Natural killer cell (primary cell): ENCODE results near the gene CUEDC1. TPM values are rescaled to one million over a fixed set of nuclear protein-coding genes. Genes with fewer than 3 reads are reported as not detected.

Experiments
- ATAC-seq, 3 donors: fragments of 150-1000 bp in 2 of 3; fragments of 200-7000 bp in 1 of 3; cut with Tn5 transposase; 1 replicate in 1 of 3; 2 replicates in 2 of 3; pipeline ENCODE4 v1.10.0; 2021; ENCODE audit warnings: mild to moderate bottlenecking in 2 of 3, moderate library complexity in 2 of 3
- DNase-seq, 2 donors: peaks; one replicate each; pipeline versions ENCODE4 v3.0.0 to v3.0.0-alpha.2; 2013 to 2021; ENCODE audit warnings: mixed read lengths in 1 of 2
- H3K27ac ChIP-seq: one replicate; pipeline ENCODE4 v1.5.1; 2013; ENCODE audit warnings: mild to moderate bottlenecking, low read length
- H3K27me3 ChIP-seq: one replicate; pipeline ENCODE4 v1.6.1; 2013; ENCODE audit warnings: low read length; ENCODE audit not compliant: control insufficient read depth, insufficient read depth
- H3K36me3 ChIP-seq: one replicate; pipeline ENCODE4 v1.6.1; 2013; ENCODE audit warnings: low read length; ENCODE audit not compliant: control insufficient read depth, insufficient read depth
- H3K4me1 ChIP-seq: one replicate; pipeline ENCODE4 v1.6.1; 2013; ENCODE audit warnings: low read length; ENCODE audit not compliant: control insufficient read depth, insufficient read depth
- H3K4me3 ChIP-seq: one replicate; pipeline ENCODE4 v1.5.1; 2013; ENCODE audit warnings: low read length
- H3K9me3 ChIP-seq: one replicate; pipeline ENCODE4 v1.6.1; 2013; ENCODE audit warnings: low read length; ENCODE audit not compliant: control insufficient read depth, insufficient read depth
- H3K27ac Mint-ChIP-seq, 2 donors: one replicate each; pipeline ENCODE4 v1.8.0; 2022; ENCODE audit warnings: mild to moderate bottlenecking in 2 of 2, mixed read lengths in 2 of 2, moderate library complexity in 1 of 2
- H3K27me3 Mint-ChIP-seq, 2 donors: one replicate each; pipeline ENCODE4 v1.8.0; 2022; ENCODE audit warnings: low read depth in 2 of 2, mixed read lengths in 2 of 2
- H3K36me3 Mint-ChIP-seq: one replicate; pipeline ENCODE4 v1.8.0; 2022; ENCODE audit warnings: mixed read lengths
- H3K4me1 Mint-ChIP-seq, 2 donors: one replicate each; pipeline ENCODE4 v1.8.0; 2022; ENCODE audit warnings: mixed read lengths in 2 of 2
- H3K4me3 Mint-ChIP-seq: one replicate; pipeline ENCODE4 v1.8.0; 2022; ENCODE audit warnings: mild to moderate bottlenecking, moderate library complexity, mixed read lengths
- H3K9me3 Mint-ChIP-seq, 2 donors: one replicate each; pipeline ENCODE4 v1.8.0; 2022; ENCODE audit warnings: mixed read lengths in 2 of 2
- CTCF ChIP-seq: fragments of 200-600 bp; IDR thresholded peaks from one replicate; pipeline ENCODE4 v1.8.0; 2022; ENCODE audit warnings: antibody characterized with exemption
- WGBS: methylation state at CpG from one replicate; pipeline ENCODE4 v1.1.7; 2013; ENCODE audit warnings: missing lambda C conversion rate; ENCODE audit not compliant: insufficient coverage; 5-methylcytosine and 5-hydroxymethylcytosine counted together
- intact Hi-C: fragments of 100-400 bp; cut with micrococcal nuclease; formaldehyde crosslinking; loops from one replicate; pipeline ENCODE4 v1.14.2; 2022
- total RNA-seq, 4 donors: library from RNA; stranded (reverse); fragments of 120-200 nt in 1 of 4; gene quantifications; one replicate each; pipeline versions ENCODE4 v1.2.3 to v1.2.4, GENCODE V29; 2013 to 2022

The CUEDC1 gene
- total RNA-seq, 3 donors from 2014 or later (not counting 1 experiment from before 2014, with no cell fraction given) = 1.5 to 3.7 (median 2.6) TPM

GRCh38 chr17:57852955-57853328 lies 102.3 kb downstream of the CUEDC1 start:
- intact Hi-C loops = no loop called here
- Mint-ChIP-seq H3K27ac (no peak overlapping the region), H3K4me3 (no peak overlapping the region)

GRCh38 chr17:57852092-57852954 lies 102.9 kb downstream of the CUEDC1 start:
- no peak for TF ChIP-seq CTCF
- Histone ChIP-seq H3K4me3 (no peak overlapping the region), H3K27ac (no peak overlapping the region), H3K9me3 (no peaks in the 10 kb centered on the region), H3K36me3 (no peaks in the 10 kb centered on the region), H3K4me1 (peaks cover 18% of the 10 kb centered on the region), H3K27me3 (no peaks in the 10 kb centered on the region)
- no peak for DNase-seq
- Mint-ChIP-seq H3K36me3 (no peaks in the 10 kb centered on the region), H3K9me3 (no peaks in the 10 kb centered on the region), H3K27me3 (no peaks in the 10 kb centered on the region), H3K4me3 (peak overlapping the region; percentile 66), H3K27ac (peak overlapping the region in 1 of 2 donors; percentile 98), H3K4me1 (peaks cover 28 to 33% of the 10 kb centered on the region in 2 donors)
- 87% methylated on average over 9 of the region's 9 CpGs for WGBS
- intact Hi-C loops = no loop called here
- no peak for ATAC-seq

More at GRCh38 chr17:57852955-57853328, 102.3 kb downstream of the CUEDC1 start:
- Histone ChIP-seq H3K36me3 (no peaks in the 10 kb centered on the region), H3K9me3 (no peaks in the 10 kb centered on the region), H3K4me3 (no peak overlapping the region), H3K27ac (no peak overlapping the region), H3K27me3 (no peaks in the 10 kb centered on the region), H3K4me1 (peaks cover 18% of the 10 kb centered on the region)
- TF ChIP-seq CTCF = no peak
- no peaks in the 10 kb centered on the region for H3K36me3 Mint-ChIP-seq
- no peaks in the 10 kb centered on the region for H3K27me3 Mint-ChIP-seq
- no peaks in the 10 kb centered on the region for H3K9me3 Mint-ChIP-seq
- 52% methylated on average over 3 of the region's 6 CpGs for WGBS
- H3K4me1 Mint-ChIP-seq = peaks cover 28 to 33% of the 10 kb centered on the region in 2 donors
- DNase-seq = no peak
- ATAC-seq = no peak

GRCh38 chr17:57849874-57850754 lies 105.1 kb downstream of the CUEDC1 start, which contains the start of gene MRPS23:
Gene MRPS23, minus strand, starts transcription at chr17:57850044. Its CDS starts 34 bp downstream, at chr17:57850010.
- DNase-seq (peak; percentile 90 to 98), ATAC-seq (peak; percentile 93 to 99 (median 96))
- no peaks in the 10 kb centered on the region for H3K9me3 Mint-ChIP-seq
- TF ChIP-seq CTCF = no peak
- no peaks in the 10 kb centered on the region for H3K36me3 Mint-ChIP-seq
- H3K27me3 Mint-ChIP-seq = no peaks in the 10 kb centered on the region
- Histone ChIP-seq H3K27me3 (no peaks in the 10 kb centered on the region), H3K36me3 (peaks cover 4% of the 10 kb centered on the region), H3K27ac (peak within 1 kb of the TSS; percentile 91), H3K4me1 (peaks cover 18% of the 10 kb centered on the region), H3K9me3 (no peaks in the 10 kb centered on the region), H3K4me3 (peak within 1 kb of the TSS; percentile 77)
- intact Hi-C loops = loop anchor here (1.0 kb wide), 1 partner anchor 157 kb away; the partner anchor contains the start of gene SRSF1
- peaks cover 33 to 36% of the 10 kb centered on the region in 2 donors for H3K4me1 Mint-ChIP-seq
- peak within 1 kb of the TSS; percentile 99 for H3K4me3 Mint-ChIP-seq
- 1% methylated on average over 57 of the region's 57 CpGs for WGBS
- H3K27ac Mint-ChIP-seq = peak within 1 kb of the TSS; percentile 98 to 99
